ENCODE data around the gene SPINDOC. TPM values are rescaled to one million over a fixed set of nuclear protein-coding genes. Genes with fewer than 3 reads are reported as not detected.

SPINDOC gene
- total and polyA plus RNA-seq, 9 of the 15 experiments (the other 6 are each of a cell fraction or from before 2014, with no cell fraction given) = 0.70 to 36.3 (median 19.6) TPM

GRCh38 chr11:63871962-63872799 is 58.9 kb downstream of the SPINDOC start (continued):
- no peak for TF ChIP-seq ATF1 (CRISPR knock-in tag; IDR thresholded peaks at IDR 0.05)
- peak; percentile 47; the same call in 1 of the 2 replicates for TF ChIP-seq ATF1 (tag; IDR thresholded peaks at IDR 0.05)
- no peak for TF ChIP-seq PYGO2 (tag; IDR thresholded peaks at IDR 0.05)
- TF ChIP-seq TEAD1 (CRISPR knock-in tag; IDR thresholded peaks at IDR 0.05) = peak; percentile 56 to 81; a peak in 3 of 4 replicates
- 0 out of 2 replicates have a peak, but pooled peaks have one; percentile 26 for TF ChIP-seq MTA2 (IDR thresholded peaks at IDR 0.05; ENCODE audit: low read depth)
- peak; percentile 84 for TF ChIP-seq CC2D1A (IDR thresholded peaks at IDR 0.05)
- peak; percentile 90 to 92 for TF ChIP-seq RAD21 (CRISPR knock-in tag; conservative IDR thresholded peaks at IDR 0.05 in 1 of 2, IDR thresholded peaks at IDR 0.05 in 1 of 2)
- peak; percentile 64 for TF ChIP-seq ARID1B (IDR thresholded peaks at IDR 0.05)
- TF ChIP-seq ARID4B (CRISPR knock-in tag; IDR thresholded peaks at IDR 0.05) = 0 out of 2 replicates have a peak, but pooled peaks have one; percentile 42
- TF ChIP-seq MTA3 (IDR thresholded peaks at IDR 0.05; ENCODE audit: borderline replicate concordance) = peak; percentile 86
- peak in 1 of 2 experiments; percentile 86; a peak in 1 of 4 replicates for TF ChIP-seq UBTF (IDR thresholded peaks at IDR 0.05; ENCODE audit: borderline replicate concordance in 1 of 2, low read depth in 2 of 2, low read length in 2 of 2)
- peak; percentile 100 for TF ChIP-seq CEBPB (tag; IDR thresholded peaks at IDR 0.05)
- no peak for TF ChIP-seq BACH1 (tag; IDR thresholded peaks at IDR 0.05)
- TF ChIP-seq RNF2 (IDR thresholded peaks at IDR 0.05) = 0 out of 2 replicates have a peak, but pooled peaks have one; percentile 39
- TF ChIP-seq SRF (CRISPR knock-in tag; IDR thresholded peaks at IDR 0.05) = 0 out of 4 replicates have a peak, but pooled peaks of 1 of the 2 experiments have one; percentile 67
- TF ChIP-seq TOE1 (IDR thresholded peaks at IDR 0.05; ENCODE audit: borderline replicate concordance) = 0 out of 2 replicates have a peak, but pooled peaks have one; percentile 29
- peak; percentile 85; the same call in 1 of the 2 replicates for TF ChIP-seq TOE1 (CRISPR knock-in tag; IDR thresholded peaks at IDR 0.05; ENCODE audit: borderline replicate concordance, low read depth)
- no peak for TF ChIP-seq MAFG (tag; conservative IDR thresholded peaks at IDR 0.05)
- TF ChIP-seq GABPA (tag; conservative IDR thresholded peaks at IDR 0.05; ENCODE audit: low read depth) = 0 out of 2 replicates have a peak, but pooled peaks have one; percentile 28
- TF ChIP-seq HDAC2 (IDR thresholded peaks at IDR 0.05) = 0 out of 2 replicates have a peak, but pooled peaks have one; percentile 40
- TF ChIP-seq KAT7 (CRISPR knock-in tag; IDR thresholded peaks at IDR 0.05; ENCODE audit: borderline replicate concordance) = peak; percentile 52; the same call in 1 of the 2 replicates

All from K562 (cell line).